RWPE2 (cell line): ENCODE measurements around the gene PPCDC.

ENCODE experiments used
- ATAC-seq: fragments of 200-7000 bp; cut with Tn5 transposase; 3 replicates; pipeline ENCODE4 v1.9.1; 2021; ENCODE audit warnings: low read depth
- DNase-seq: peaks from one replicate; pipeline ENCODE4 v3.0.0-alpha.2; 2020; ENCODE audit warnings: low spot score
- H3K27ac ChIP-seq: fragments of 450-650 bp; 2 replicates; pipeline ENCODE4 v1.5.1; 2017; ENCODE audit warnings: mild to moderate bottlenecking; ENCODE audit not compliant: poor library complexity, severe bottlenecking
- H3K27me3 ChIP-seq: fragments of 250-450 bp; sonication (Bioruptor Pico); 2 replicates; pipeline ENCODE4 v1.5.1; 2021; ENCODE audit warnings: mild to moderate bottlenecking, moderate library complexity; ENCODE audit not compliant: insufficient read depth, poor library complexity, severe bottlenecking
- H3K36me3 ChIP-seq: fragments of 250-450 bp; sonication (Bioruptor Pico); 2 replicates; pipeline ENCODE4 v1.5.1; 2020; ENCODE audit warnings: low read depth, mild to moderate bottlenecking, moderate library complexity
- H3K4me1 ChIP-seq: fragments of 250-450 bp; sonication (Bioruptor Pico); 2 replicates; pipeline ENCODE4 v1.5.1; 2021; ENCODE audit warnings: mild to moderate bottlenecking, moderate library complexity; ENCODE audit not compliant: insufficient read depth, poor library complexity, severe bottlenecking
- H3K4me3 ChIP-seq: fragments of 250-450 bp; sonication (Bioruptor Pico); 2 replicates; pipeline ENCODE4 v1.5.1; 2021; ENCODE audit warnings: mild to moderate bottlenecking, moderate library complexity; ENCODE audit not compliant: severe bottlenecking
- H3K9me3 ChIP-seq: fragments of 250-450 bp; sonication (Bioruptor Pico); 2 replicates; pipeline ENCODE4 v1.5.1; 2021; ENCODE audit warnings: mild to moderate bottlenecking, moderate library complexity; ENCODE audit not compliant: severe bottlenecking
- CTCF ChIP-seq: fragments of 450-650 bp; IDR thresholded peaks from one replicate; pipeline ENCODE4 v1.5.1; 2017; ENCODE audit warnings: mild to moderate bottlenecking, moderate library complexity; ENCODE audit not compliant: poor library complexity, severe bottlenecking

The PPCDC gene

GRCh38 chr15:75051711-75052110 is 28.3 kb downstream of the PPCDC start:
- ATAC-seq = no peak
- peaks cover 11% of the 10 kb centered on the region for H3K4me1 ChIP-seq

GRCh38 chr15:75052972-75053747 is 29.8 kb downstream of the PPCDC start:
- H3K27ac ChIP-seq = no peak overlapping the region
- no peak for TF ChIP-seq CTCF
- H3K4me1 ChIP-seq = peaks cover 2% of the 10 kb centered on the region

More at GRCh38 chr15:75051711-75052110, 28.3 kb downstream of the PPCDC start:
- Histone ChIP-seq H3K27me3 (no peaks in the 10 kb centered on the region), H3K9me3 (no peaks in the 10 kb centered on the region), H3K4me3 (no peak overlapping the region), H3K36me3 (peaks cover 13% of the 10 kb centered on the region; the same call in 1 of the 2 replicates), H3K27ac (no peak overlapping the region)
- DNase-seq = no peak
- TF ChIP-seq CTCF = no peak

GRCh38 chr15:75053748-75054125 is 30.3 kb downstream of the PPCDC start:
- DNase-seq (no peak), ATAC-seq (no peak)
- H3K4me3 ChIP-seq = no peak overlapping the region
- H3K4me1 ChIP-seq = peaks cover 7% of the 10 kb centered on the region
- no peak for TF ChIP-seq CTCF
- H3K9me3 ChIP-seq = no peaks in the 10 kb centered on the region
- peaks cover 9% of the 10 kb centered on the region; the same call in 1 of the 2 replicates for H3K36me3 ChIP-seq
- H3K27ac ChIP-seq = no peak overlapping the region
- no peaks in the 10 kb centered on the region for H3K27me3 ChIP-seq

More at GRCh38 chr15:75052972-75053747, 29.8 kb downstream of the PPCDC start:
- DNase-seq = no peak
- no peaks in the 10 kb centered on the region for H3K9me3 ChIP-seq
- no peak overlapping the region for H3K4me3 ChIP-seq
- no peaks in the 10 kb centered on the region for H3K27me3 ChIP-seq
- no peak for ATAC-seq
- H3K36me3 ChIP-seq = peaks cover 13% of the 10 kb centered on the region; the same call in 1 of the 2 replicates

GRCh38 chr15:75054172-75054897 is 30.9 kb downstream of the PPCDC start:
- peaks cover 7% of the 10 kb centered on the region for H3K4me1 ChIP-seq
- no peaks in the 10 kb centered on the region for H3K27me3 ChIP-seq
- H3K36me3 ChIP-seq = peaks cover 8% of the 10 kb centered on the region; the same call in 1 of the 2 replicates
- ATAC-seq = no peak
- H3K4me3 ChIP-seq = no peak overlapping the region
- H3K9me3 ChIP-seq = no peaks in the 10 kb centered on the region
- no peak for DNase-seq
- no peak for TF ChIP-seq CTCF
- no peak overlapping the region for H3K27ac ChIP-seq
